HUES64 (cell line): ENCODE measurements around the gene PCNX1.
"Not testable (repeated sequence)": the region's sequence is repeated elsewhere in the genome, so short reads cannot be mapped to it uniquely, and the experiment has no call there.

Experiments
- H3K27ac ChIP-seq: 2 replicates; pipeline ENCODE4 v1.7.0; 2013; ENCODE audit warnings: low read depth, low read length, inconsistent platforms
- H3K27me3 ChIP-seq: 2 replicates; pipeline ENCODE4 v1.6.1; 2013; ENCODE audit warnings: mild to moderate bottlenecking, low read length; ENCODE audit not compliant: insufficient read depth
- H3K36me3 ChIP-seq: 2 replicates; pipeline ENCODE4 v1.6.1; 2013; ENCODE audit warnings: mild to moderate bottlenecking, low read length; ENCODE audit not compliant: insufficient read depth
- H3K4me1 ChIP-seq: 2 replicates; pipeline ENCODE4 v1.6.1; 2013; ENCODE audit warnings: mild to moderate bottlenecking, low read length, moderate library complexity; ENCODE audit not compliant: insufficient read depth
- H3K4me3 ChIP-seq: 2 replicates; pipeline ENCODE4 v1.5.1; 2013; ENCODE audit warnings: mild to moderate bottlenecking, low read length, moderate library complexity
- H3K9ac ChIP-seq: 2 replicates; pipeline ENCODE4 v1.6.1; 2013; ENCODE audit warnings: mild to moderate bottlenecking, low read depth, low read length
- H3K9me3 ChIP-seq: 2 replicates; pipeline ENCODE4 v1.6.1; 2013; ENCODE audit warnings: low read depth, low read length; ENCODE audit not compliant: insufficient read depth
- WGBS: fragments of 150-250, 120-280 bp; methylation state at CpG from one replicate; pipeline ENCODE4 v1.1.7; 2013; ENCODE audit warnings: missing lambda C conversion rate; 5-methylcytosine and 5-hydroxymethylcytosine counted together

The PCNX1 gene

DNA sequence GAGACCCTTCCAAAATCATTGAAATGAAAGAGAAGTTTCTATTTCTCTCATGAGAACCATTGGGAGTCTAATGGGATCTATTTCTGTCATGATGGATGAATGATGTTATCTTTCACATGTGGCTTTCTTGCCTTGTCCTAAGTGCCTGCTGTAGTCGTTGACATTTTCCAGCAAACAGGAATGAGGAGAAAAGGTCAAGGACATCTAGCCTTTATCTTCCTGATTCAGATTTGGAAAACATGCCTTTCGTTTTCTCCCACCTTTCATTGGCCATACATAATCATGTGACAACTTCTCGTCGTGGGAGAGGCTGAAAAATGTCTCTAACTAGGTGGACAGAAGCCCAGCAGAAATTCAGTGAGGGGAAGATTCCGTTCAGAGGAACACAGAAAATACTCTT, 94.5 kb downstream of the PCNX1 start:
- Histone ChIP-seq H3K4me1 (no peaks in the 10 kb centered on the region), H3K27ac (no peak overlapping the region), H3K4me3 (no peak overlapping the region), H3K27me3 (no peaks in the 10 kb centered on the region), H3K9ac (no peak overlapping the region), H3K36me3 (peaks cover 14% of the 10 kb centered on the region; the same call in 1 of the 2 replicates), H3K9me3 (no peaks in the 10 kb centered on the region)
- 86% methylated on average over 5 of the region's 5 CpGs for WGBS

DNA sequence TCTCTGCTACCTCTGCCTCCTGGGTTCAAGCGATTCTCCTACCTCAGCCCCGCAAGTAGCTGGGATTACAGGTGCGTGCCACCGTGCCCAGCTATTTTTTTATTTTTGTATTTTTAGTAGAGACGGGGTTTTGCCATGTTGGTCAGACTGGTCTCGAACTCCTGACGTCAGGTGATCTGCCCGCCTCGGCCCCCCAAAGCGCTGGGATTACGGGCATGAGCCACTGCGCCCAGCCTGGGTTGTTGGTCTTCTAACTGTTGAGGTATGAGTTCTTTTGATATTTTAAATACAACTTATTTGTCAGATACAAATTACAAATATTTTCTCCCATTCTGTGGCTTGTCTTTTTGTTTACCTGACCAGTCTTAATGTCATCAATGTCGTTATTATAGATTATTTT, 95.9 kb downstream of the PCNX1 start:
- Histone ChIP-seq H3K36me3 (peaks cover 13% of the 10 kb centered on the region; the same call in 1 of the 2 replicates), H3K4me3 (no peak overlapping the region), H3K9me3 (no peaks in the 10 kb centered on the region), H3K27me3 (no peaks in the 10 kb centered on the region), H3K27ac (no peak overlapping the region), H3K4me1 (no peaks in the 10 kb centered on the region), H3K9ac (no peak overlapping the region)
- WGBS, result 97% methylated on average over 12 of the region's 13 CpGs

DNA sequence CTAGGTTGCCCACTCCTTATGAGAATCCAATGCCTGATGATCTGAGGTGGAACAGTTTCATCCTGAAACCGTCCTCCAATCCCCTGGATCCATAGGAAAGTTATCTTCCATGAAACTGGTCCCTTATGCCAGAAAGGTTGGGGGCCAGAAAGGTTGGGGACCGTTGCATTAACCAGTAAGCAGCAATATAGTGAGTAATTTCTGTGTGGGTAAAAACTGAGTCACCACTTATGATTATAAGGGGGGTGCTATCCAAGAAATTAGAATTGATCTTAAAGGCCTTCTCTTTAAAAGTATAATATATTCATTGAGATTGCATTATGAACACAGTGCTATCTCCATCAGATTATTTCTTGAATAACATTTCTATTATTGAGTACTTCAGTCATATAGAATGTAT, 97.2 kb downstream of the PCNX1 start:
- WGBS, result 93% methylated on average over 2 of the region's 2 CpGs
- Histone ChIP-seq H3K9me3 (no peaks in the 10 kb centered on the region), H3K27ac (no peak overlapping the region), H3K4me1 (no peaks in the 10 kb centered on the region), H3K27me3 (no peaks in the 10 kb centered on the region), H3K4me3 (no peak overlapping the region), H3K9ac (no peak overlapping the region), H3K36me3 (peaks cover 14% of the 10 kb centered on the region; the same call in 1 of the 2 replicates)

DNA sequence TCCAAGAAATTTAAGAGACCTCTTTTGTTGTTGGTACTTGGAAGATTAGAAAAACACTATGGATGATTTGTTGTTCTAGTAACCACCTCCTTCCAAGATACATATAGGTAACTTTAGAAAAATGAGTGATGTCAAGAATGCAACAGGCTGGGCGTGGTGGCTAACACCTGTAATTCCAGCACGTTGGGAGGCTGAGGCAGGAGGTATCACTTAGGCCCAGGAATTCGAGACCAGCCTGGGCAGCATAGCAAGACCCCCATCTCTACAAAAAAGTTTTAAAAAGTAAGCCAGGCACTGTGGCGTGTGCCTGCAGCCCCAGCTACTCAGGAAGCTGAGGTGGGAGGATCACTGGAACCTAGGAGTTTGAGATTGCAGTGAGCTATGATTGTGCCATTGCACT, 97.8 kb downstream of the PCNX1 start:
- H3K36me3 ChIP-seq, result peaks cover 15% of the 10 kb centered on the region; the same call in 1 of the 2 replicates
- no peaks in the 10 kb centered on the region for H3K4me1 ChIP-seq
- WGBS, result 95% methylated on average over 4 of the region's 4 CpGs
- no peaks in the 10 kb centered on the region for H3K27me3 ChIP-seq
- no peaks in the 10 kb centered on the region for H3K9me3 ChIP-seq
- H3K9ac ChIP-seq, result no peak overlapping the region
- H3K27ac ChIP-seq, result no peak overlapping the region
- H3K4me3 ChIP-seq, result no peak overlapping the region

DNA sequence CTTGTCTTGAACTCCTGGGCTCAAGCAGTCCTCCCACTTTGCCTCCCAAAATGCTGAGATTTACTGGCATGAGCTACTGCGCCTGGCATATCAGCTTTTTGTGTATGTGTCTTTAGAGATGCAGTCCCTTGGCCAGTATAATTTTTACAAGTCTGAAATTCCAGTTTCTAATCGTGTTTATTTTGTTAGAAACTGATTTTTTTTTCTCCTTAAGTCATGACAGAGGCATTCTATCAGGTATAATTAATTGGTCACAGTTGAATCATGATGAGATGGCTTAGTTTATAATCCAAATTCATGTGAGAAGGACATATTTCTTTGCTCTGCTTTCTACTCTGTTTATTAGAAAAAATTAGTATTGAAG, 98.9 kb downstream of the PCNX1 start:
- H3K36me3 ChIP-seq, result peaks cover 15% of the 10 kb centered on the region; the same call in 1 of the 2 replicates
- H3K4me3 ChIP-seq, result no peak overlapping the region
- WGBS, result 91% methylated on average over 2 of the region's 2 CpGs
- H3K27me3 ChIP-seq, result no peaks in the 10 kb centered on the region
- H3K9me3 ChIP-seq, result no peaks in the 10 kb centered on the region
- no peak overlapping the region for H3K27ac ChIP-seq
- H3K9ac ChIP-seq, result no peak overlapping the region
- no peaks in the 10 kb centered on the region for H3K4me1 ChIP-seq

DNA sequence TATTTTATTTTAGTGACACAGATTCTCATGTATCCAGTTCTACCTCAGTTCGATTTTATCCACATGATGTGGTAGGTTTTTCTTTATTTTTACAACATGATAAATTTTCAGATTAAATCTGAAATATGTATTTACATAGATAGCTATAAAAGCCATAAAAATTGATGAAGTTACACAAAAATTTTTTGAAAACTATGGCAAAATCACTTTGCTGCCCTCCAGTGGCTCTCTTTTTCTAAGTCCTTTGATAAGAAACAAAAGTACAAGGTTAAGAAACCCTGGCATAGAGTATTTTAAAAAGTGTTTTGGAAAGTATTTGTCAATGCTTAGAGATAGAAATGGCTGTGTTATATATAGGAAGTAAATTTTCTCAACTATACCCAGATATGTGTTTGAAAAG, 104.2 kb downstream of the PCNX1 start:
- Histone ChIP-seq H3K9ac (no peak overlapping the region), H3K27me3 (no peaks in the 10 kb centered on the region), H3K27ac (no peak overlapping the region), H3K9me3 (no peaks in the 10 kb centered on the region), H3K36me3 (peaks cover 45% of the 10 kb centered on the region), H3K4me1 (no peaks in the 10 kb centered on the region), H3K4me3 (no peak overlapping the region)
- WGBS, result no CpG with 5 or more reads among the region's 1 CpG

DNA sequence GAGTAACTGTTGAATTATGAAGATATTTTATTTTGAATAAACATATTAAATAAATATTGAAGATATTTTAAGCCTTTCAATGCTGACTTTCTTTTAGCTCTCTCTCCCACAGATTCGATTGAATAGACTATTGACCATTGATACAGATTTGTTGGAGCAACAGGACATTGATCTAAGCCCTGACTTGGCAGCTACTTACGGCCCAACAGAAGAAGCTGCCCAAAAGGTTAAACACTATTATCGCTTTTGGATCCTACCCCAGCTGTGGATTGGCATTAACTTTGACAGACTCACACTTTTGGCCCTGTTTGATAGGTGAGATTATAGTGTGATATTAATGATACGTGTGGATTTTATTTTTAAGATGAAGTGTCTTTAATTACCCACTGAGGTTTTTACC, 105.6 kb downstream of the PCNX1 start:
- Histone ChIP-seq H3K9ac (no peak overlapping the region), H3K4me1 (no peaks in the 10 kb centered on the region), H3K27me3 (no peaks in the 10 kb centered on the region), H3K9me3 (no peaks in the 10 kb centered on the region), H3K4me3 (no peak overlapping the region), H3K36me3 (peaks cover 58% of the 10 kb centered on the region), H3K27ac (no peak overlapping the region)
- WGBS, result 97% methylated on average over 4 of the region's 4 CpGs

DNA sequence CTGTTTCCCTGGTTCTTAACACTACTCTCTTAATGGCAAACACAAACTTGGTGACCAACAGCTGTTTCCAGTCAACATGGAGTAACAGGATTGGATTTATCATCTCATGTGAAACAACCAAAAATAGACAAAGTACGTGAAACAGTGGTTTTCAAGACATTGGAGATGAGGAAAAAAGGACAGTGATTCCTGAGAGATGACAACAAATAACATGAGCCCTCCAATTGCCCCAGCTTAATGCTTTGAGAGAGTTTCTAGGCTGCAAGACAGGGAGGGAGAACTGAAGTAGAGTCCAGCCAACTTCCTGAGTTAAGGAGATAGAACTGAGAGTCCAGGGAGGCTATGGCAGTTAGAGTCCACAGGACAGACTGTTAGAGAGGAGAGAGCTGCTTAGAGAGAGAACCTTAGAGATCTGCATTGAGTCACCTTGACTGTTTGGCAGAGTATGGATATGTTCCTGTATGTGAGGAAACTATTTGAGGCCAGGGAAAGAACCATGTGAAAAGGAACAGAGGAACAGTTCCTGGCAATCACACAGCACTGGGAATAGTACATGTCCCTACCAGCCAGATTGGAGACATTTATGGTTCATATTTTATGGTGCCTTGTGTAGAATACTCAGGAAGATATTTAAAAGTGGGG, 106.4 kb downstream of the PCNX1 start:
- Histone ChIP-seq H3K27me3 (no peaks in the 10 kb centered on the region), H3K4me1 (no peaks in the 10 kb centered on the region), H3K9ac (no peak overlapping the region), H3K36me3 (peaks cover 66% of the 10 kb centered on the region), H3K4me3 (no peak overlapping the region), H3K9me3 (no peaks in the 10 kb centered on the region), H3K27ac (no peak overlapping the region)
- WGBS, result 46% methylated on average over 1 of the region's 1 CpG

DNA sequence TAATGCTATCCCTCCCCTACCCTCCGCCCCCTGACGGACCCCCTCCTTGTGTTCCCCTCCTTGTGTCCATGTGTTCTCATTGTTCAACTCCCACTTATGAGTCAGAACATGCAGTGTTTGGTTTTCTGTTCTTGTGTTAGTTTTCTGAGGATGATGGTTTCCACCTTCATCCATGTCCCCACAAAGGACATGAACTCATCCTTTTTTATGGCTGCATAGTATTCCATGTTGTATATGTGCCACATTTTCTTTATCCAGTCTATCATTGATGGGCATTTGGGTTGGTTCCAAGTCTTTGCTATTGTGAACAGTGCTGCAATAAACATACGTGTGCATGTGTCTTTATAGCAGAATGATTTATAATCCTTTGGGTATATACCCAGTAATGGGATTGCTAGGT, 112.7 kb downstream of the PCNX1 start:
- not testable (repeated sequence) for H3K27ac ChIP-seq, H3K9ac ChIP-seq, H3K9me3 ChIP-seq, H3K27me3 ChIP-seq, H3K4me1 ChIP-seq, H3K4me3 ChIP-seq
- 100% methylated on average over 2 of the region's 3 CpGs for WGBS
- H3K36me3 ChIP-seq, result peaks cover 79% of the 10 kb centered on the region

DNA sequence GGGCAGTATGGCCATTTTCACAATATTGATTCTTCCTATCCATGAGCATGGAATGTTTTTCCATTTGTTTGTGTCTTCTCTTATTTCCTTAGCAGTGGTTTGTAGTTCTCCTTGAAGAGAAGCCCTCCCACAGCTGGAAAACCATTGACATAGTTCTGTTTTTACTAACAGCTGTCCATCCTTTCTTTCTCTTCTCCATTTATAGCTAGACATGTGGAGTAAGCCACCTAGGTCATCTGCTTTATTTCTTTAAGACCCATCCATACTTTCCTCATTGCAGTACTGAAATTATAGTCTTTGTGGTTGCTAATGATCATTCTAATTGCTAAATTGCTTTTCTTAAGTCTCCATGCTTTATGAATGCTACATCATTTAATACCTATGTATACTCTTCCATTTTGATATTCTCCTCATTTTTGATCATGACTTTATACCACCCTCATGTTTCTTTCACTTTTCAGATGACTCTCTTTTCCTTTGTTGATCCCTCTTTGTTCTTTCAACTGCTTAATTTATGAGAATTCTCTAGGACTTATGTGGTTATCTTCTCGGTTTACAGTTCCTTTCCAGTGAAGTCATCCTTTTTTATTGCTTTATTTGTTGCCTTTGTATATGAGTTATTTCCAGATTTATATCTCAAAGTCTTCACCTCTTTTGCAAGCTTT, 114.2 kb downstream of the PCNX1 start:
- Histone ChIP-seq H3K9me3 (no peaks in the 10 kb centered on the region), H3K4me3 (no peak overlapping the region), H3K27me3 (no peaks in the 10 kb centered on the region), H3K4me1 (no peaks in the 10 kb centered on the region), H3K27ac (no peak overlapping the region), H3K36me3 (peaks cover 77% of the 10 kb centered on the region), H3K9ac (no peak overlapping the region)
- no CpG with 5 or more reads among the region's 1 CpG for WGBS

DNA sequence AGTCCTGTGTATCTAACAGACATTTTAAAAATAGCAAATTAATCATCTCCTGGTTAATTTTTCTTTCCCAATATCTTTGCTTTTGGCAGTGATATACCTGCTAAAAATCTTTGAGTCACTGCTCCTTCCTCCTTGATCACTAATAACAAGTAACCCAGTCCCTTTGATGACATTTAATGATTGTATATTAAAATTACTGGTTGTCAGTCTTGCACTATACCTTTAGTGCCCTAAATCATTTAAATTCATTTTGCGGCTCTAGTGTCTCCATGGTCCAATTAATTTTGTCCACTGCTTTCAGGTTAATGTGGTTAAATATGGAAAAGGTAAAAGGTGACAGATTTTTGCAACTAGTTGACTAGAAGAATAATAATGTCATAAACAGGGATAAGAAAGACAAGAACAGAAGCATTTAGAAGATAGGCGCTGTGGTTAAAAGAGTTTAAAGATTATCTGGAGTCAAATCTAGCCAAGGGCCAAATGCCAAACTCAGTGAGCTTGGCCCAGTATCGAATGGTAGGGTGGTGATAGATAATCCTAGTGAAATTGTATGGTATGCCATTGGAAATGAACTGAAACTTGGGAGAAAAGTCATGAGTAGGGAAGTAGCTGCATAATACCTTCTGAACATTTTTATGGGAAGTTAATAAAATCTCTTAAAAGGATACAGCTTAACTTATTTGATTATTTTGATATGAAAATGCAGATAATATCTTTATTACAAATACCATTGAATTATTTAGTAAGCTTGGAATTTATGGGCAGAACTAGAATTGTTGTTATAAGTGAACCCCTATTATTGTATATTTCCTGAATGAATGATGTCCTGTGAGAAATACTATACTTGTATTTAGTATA, 115.0 kb downstream of the PCNX1 start:
- Histone ChIP-seq H3K4me1 (no peaks in the 10 kb centered on the region), H3K36me3 (peaks cover 78% of the 10 kb centered on the region), H3K9ac (no peak overlapping the region), H3K9me3 (no peaks in the 10 kb centered on the region), H3K27ac (no peak overlapping the region), H3K27me3 (no peaks in the 10 kb centered on the region), H3K4me3 (no peak overlapping the region)
- 96% methylated on average over 3 of the region's 3 CpGs for WGBS
